ENCODE measurements around the gene RAB3C. TPM values are rescaled to one million over a fixed set of nuclear protein-coding genes. Genes with fewer than 3 reads are reported as not detected.

The RAB3C gene
- total RNA-seq, 6 experiments from 2014 or later, result 0.18 to 2.6 (median 0.99) TPM

GRCh38 chr5:58827463-58827862 is 244.6 kb downstream of the RAB3C start:
- 36% methylated on average over 2 of the region's 2 CpGs for WGBS (ENCODE audit: insufficient coverage, low coverage, low lambda C conversion rate, missing lambda C conversion rate)
- TF ChIP-seq CTCF (IDR thresholded peaks at IDR 0.05) (no peak), POLR2A (IDR thresholded peaks at IDR 0.05) (no peak)

GRCh38 chr5:58828258-58828657 is 245.4 kb downstream of the RAB3C start:
- no peak for DNase-seq
- H3K4me1 ChIP-seq, result no peaks in the 10 kb centered on the region
- TF ChIP-seq POLR2A (IDR thresholded peaks at IDR 0.05) (no peak), CTCF (IDR thresholded peaks at IDR 0.05) (no peak)
- intact Hi-C loops (cut with DNase I), result no loop called here
- H3K36me3 ChIP-seq, result no peaks in the 10 kb centered on the region
- ATAC-seq, result no peak
- 92% methylated on average over 4 of the region's 4 CpGs for whole genome bisulfite sequencing (ENCODE audit: insufficient coverage, low coverage, low lambda C conversion rate, missing lambda C conversion rate)
- H3K9me3 ChIP-seq, result no peaks in the 10 kb centered on the region
- no peak overlapping the region for H3K4me3 ChIP-seq
- no peaks in the 10 kb centered on the region for H3K27me3 ChIP-seq
- no peak overlapping the region for H3K27ac ChIP-seq

More at GRCh38 chr5:58827463-58827862, 244.6 kb downstream of the RAB3C start:
- no peak overlapping the region for H3K4me3 ChIP-seq
- no peaks in the 10 kb centered on the region for H3K9me3 ChIP-seq
- DNase-seq (no peak), ATAC-seq (no peak)
- H3K27me3 ChIP-seq, result no peaks in the 10 kb centered on the region
- no peaks in the 10 kb centered on the region for H3K36me3 ChIP-seq
- intact Hi-C loops (cut with DNase I), result no loop called here
- no peaks in the 10 kb centered on the region for H3K4me1 ChIP-seq
- H3K27ac ChIP-seq, result no peak overlapping the region

GRCh38 chr5:58834242-58835225 is 251.7 kb downstream of the RAB3C start:
- Histone ChIP-seq H3K36me3 (no peaks in the 10 kb centered on the region), H3K4me3 (no peak overlapping the region), H3K9me3 (no peaks in the 10 kb centered on the region), H3K4me1 (no peaks in the 10 kb centered on the region), H3K27me3 (no peaks in the 10 kb centered on the region), H3K27ac (no peak overlapping the region)
- ATAC-seq (no peak), DNase-seq (no peak)
- intact Hi-C loops (cut with DNase I), result no loop called here
- no peak for TF ChIP-seq POLR2A (IDR thresholded peaks at IDR 0.05)
- TF ChIP-seq CTCF (IDR thresholded peaks at IDR 0.05), result no peak

- WGBS (ENCODE audit: insufficient coverage, low coverage, low lambda C conversion rate, missing lambda C conversion rate), result 74% methylated on average over 3 of the region's 3 CpGs
- no peak for TF ChIP-seq POLR2A (IDR thresholded peaks at IDR 0.05)
- no peak for TF ChIP-seq CTCF (IDR thresholded peaks at IDR 0.05)
- intact Hi-C loops (cut with DNase I), result no loop called here
Measured at GRCh38 chr5:58836351-58836750, 253.5 kb downstream of the RAB3C start.

More at GRCh38 chr5:58836351-58836750, 253.5 kb downstream of the RAB3C start:
- ATAC-seq (no peak), DNase-seq (no peak)
- H3K36me3 ChIP-seq, result no peaks in the 10 kb centered on the region
- H3K4me3 ChIP-seq, result no peak overlapping the region
- no peaks in the 10 kb centered on the region for H3K9me3 ChIP-seq
- no peaks in the 10 kb centered on the region for H3K27me3 ChIP-seq
- no peak overlapping the region for H3K27ac ChIP-seq
- no peaks in the 10 kb centered on the region for H3K4me1 ChIP-seq

Data from right lobe of liver (tissue), 6 donors.